B cell (primary cell): ENCODE measurements around the gene ZRANB1. TPM values are rescaled to one million over a fixed set of nuclear protein-coding genes. Genes with fewer than 3 reads are reported as not detected.

Source experiments
- ATAC-seq: fragments of 200-7000 bp; cut with Tn5 transposase; one replicate; pipeline ENCODE4 v1.10.0; 2021; ENCODE audit warnings: low read depth, mild to moderate bottlenecking, moderate number of reproducible peaks, moderate library complexity
- CTCF ChIA-PET: fragments of 350-600 bp; sonication (Branson Sonifier 250); formaldehyde crosslinking; loops from one replicate; lab custom pipeline; 2021; ENCODE audit warnings: antibody characterized with exemption, inconsistent platforms; lab: Charles Lee
- POLR2A ChIA-PET: fragments of 350-600 bp; sonication (Branson Sonifier 250); formaldehyde crosslinking; loops from one replicate; lab custom pipeline; 2021; ENCODE audit warnings: antibody characterized with exemption; lab: Charles Lee
- DNase-seq: peaks from one replicate; pipeline ENCODE4 v3.0.0; 2013
- H2AFZ ChIP-seq: 2 replicates; pipeline ENCODE4 v1.6.1; 2012; ENCODE audit warnings: mild to moderate bottlenecking, low read depth, low read length; ENCODE audit not compliant: insufficient read depth, poor library complexity, severe bottlenecking
- H3K27ac ChIP-seq, 2 donors: 1 replicate in 1 of 2; 2 replicates in 1 of 2; pipeline ENCODE4 v1.5.1; 2012 to 2013; ENCODE audit warnings: low read length in 2 of 2, mild to moderate bottlenecking in 2 of 2, moderate library complexity in 1 of 2
- H3K27me3 ChIP-seq, 4 experiments: fragments of 200-600 bp in 1 of 4; sonication (generic) in 1 of 4; replicated peaks in 1 of 4; 1 replicate in 2 of 4; 2 replicates in 2 of 4; pipeline versions ENCODE4 v1.6.1 to v1.7.0; 2013 to 2016; ENCODE audit warnings: low read length in 3 of 4, mild to moderate bottlenecking in 2 of 4, mixed read lengths in 1 of 4, moderate library complexity in 1 of 4; ENCODE audit not compliant: insufficient read depth in 4 of 4, control insufficient read depth in 3 of 4; ENCODE audit errors: control extremely low read depth in 1 of 4
- H3K36me3 ChIP-seq, 2 experiments: replicated peaks in 1 of 2; 1 replicate in 1 of 2; 2 replicates in 1 of 2; pipeline versions ENCODE4 v1.6.1 to v1.7.1; 2013; ENCODE audit warnings: low read length in 1 of 2; ENCODE audit not compliant: insufficient read depth in 2 of 2, control insufficient read depth in 1 of 2; ENCODE audit errors: control extremely low read depth in 1 of 2, extremely low read depth in 1 of 2
- H3K4me1 ChIP-seq, 2 donors: fragments of 200-600 bp in 1 of 2; sonication (generic) in 1 of 2; 1 replicate in 1 of 2; 2 replicates in 1 of 2; pipeline versions ENCODE4 v1.5.1 to v1.6.1; 2013 to 2017; ENCODE audit warnings: low read length in 2 of 2; ENCODE audit not compliant: control insufficient read depth in 2 of 2, insufficient read depth in 2 of 2
- H3K4me2 ChIP-seq: replicated peaks from 2 replicates; pipeline ENCODE3; 2012; ENCODE audit warnings: mild to moderate bottlenecking, low read depth, low read length; ENCODE audit not compliant: poor library complexity, severe bottlenecking
- H3K4me3 ChIP-seq, 5 experiments: fragments of 200-600 bp in 1 of 5; sonication (generic) in 1 of 5; 1 replicate in 3 of 5; 2 replicates in 2 of 5; pipeline versions ENCODE4 v1.5.1 to v1.7.0; 2011 to 2016; ENCODE audit warnings: low read length in 4 of 5, mild to moderate bottlenecking in 4 of 5, low read depth in 2 of 5, control low read depth in 1 of 5, moderate library complexity in 1 of 5; ENCODE audit not compliant: insufficient read depth in 1 of 5; ENCODE audit errors: control extremely low read depth in 1 of 5, extremely low read depth in 1 of 5
- H3K79me2 ChIP-seq: fragments of 200-600 bp; sonication (generic); one replicate; pipeline ENCODE4 v1.6.0; 2016; ENCODE audit warnings: low read length; ENCODE audit not compliant: control insufficient read depth, insufficient read depth
- H3K9ac ChIP-seq: fragments of 200-600 bp; sonication (generic); 2 replicates; pipeline ENCODE4 v1.6.1; 2017; ENCODE audit warnings: mild to moderate bottlenecking, low read length, moderate library complexity
- H3K9me3 ChIP-seq, 3 donors: one replicate each; pipeline versions ENCODE4 v1.6.1 to v1.7.1; 2013; ENCODE audit warnings: low read length in 2 of 3; ENCODE audit not compliant: control insufficient read depth in 2 of 3, insufficient read depth in 1 of 3; ENCODE audit errors: control extremely low read depth in 1 of 3
- H4K20me1 ChIP-seq: 2 replicates; pipeline ENCODE4 v1.6.0; 2012; ENCODE audit warnings: mild to moderate bottlenecking, low read length; ENCODE audit not compliant: insufficient read depth, control insufficient read depth, poor library complexity, severe bottlenecking
- H3K27ac Mint-ChIP-seq: one replicate; pipeline ENCODE4 v1.8.0; 2021; ENCODE audit warnings: mixed read lengths
- H3K27me3 Mint-ChIP-seq: one replicate; pipeline ENCODE4 v1.8.0; 2021; ENCODE audit warnings: mixed read lengths
- H3K4me1 Mint-ChIP-seq: one replicate; pipeline ENCODE4 v1.8.0; 2021; ENCODE audit warnings: mixed read lengths
- H3K4me3 Mint-ChIP-seq: one replicate; pipeline ENCODE4 v1.8.0; 2021; ENCODE audit warnings: mixed read lengths
- H3K9me3 Mint-ChIP-seq: one replicate; pipeline ENCODE4 v1.8.0; 2022; ENCODE audit warnings: mixed read lengths; ENCODE audit not compliant: insufficient read depth
- EZH2 ChIP-seq: IDR thresholded peaks from 2 replicates; pipeline ENCODE4 v1.6.1; 2012; ENCODE audit warnings: borderline replicate concordance, low read depth, mild to moderate bottlenecking, moderate library complexity, low read length; ENCODE audit not compliant: insufficient read depth, poor library complexity, severe bottlenecking
- WGBS: methylation state at CpG from one replicate; pipeline ENCODE4 v1.1.5; 2013; ENCODE audit warnings: missing lambda C conversion rate; ENCODE audit not compliant: insufficient coverage; 5-methylcytosine and 5-hydroxymethylcytosine counted together
- intact Hi-C: fragments of 100-400 bp; cut with micrococcal nuclease; formaldehyde crosslinking; loops from one replicate; pipeline ENCODE4 v1.10.0; 2022
- polyA plus RNA-seq: library from polyadenylated mRNA; depleted of rRNA; stranded (reverse); fragments of >200 nt; gene quantifications from 2 replicates; pipeline ENCODE4 v1.2.3, GENCODE V29; 2012
- total RNA-seq, 2 donors: library from RNA; stranded (reverse); fragments of 120-200 nt in 1 of 2; gene quantifications; 1 replicate in 1 of 2; 2 replicates in 1 of 2; pipeline versions ENCODE4 v1.2.3 to v1.2.4, GENCODE V29; 2013 to 2022
- TF ChIP-seq, protein P1 (sequence below): fragments of 200-600 bp; IDR thresholded peaks from one replicate; pipeline ENCODE4 v1.8.0; 2022; ENCODE audit warnings: antibody characterized with exemption, mild to moderate bottlenecking

Gene ZRANB1
- total and polyA plus RNA-seq, 2 donors (not counting 1 experiment from before 2014, with no cell fraction given): 6.5 to 28.0 TPM

DNA sequence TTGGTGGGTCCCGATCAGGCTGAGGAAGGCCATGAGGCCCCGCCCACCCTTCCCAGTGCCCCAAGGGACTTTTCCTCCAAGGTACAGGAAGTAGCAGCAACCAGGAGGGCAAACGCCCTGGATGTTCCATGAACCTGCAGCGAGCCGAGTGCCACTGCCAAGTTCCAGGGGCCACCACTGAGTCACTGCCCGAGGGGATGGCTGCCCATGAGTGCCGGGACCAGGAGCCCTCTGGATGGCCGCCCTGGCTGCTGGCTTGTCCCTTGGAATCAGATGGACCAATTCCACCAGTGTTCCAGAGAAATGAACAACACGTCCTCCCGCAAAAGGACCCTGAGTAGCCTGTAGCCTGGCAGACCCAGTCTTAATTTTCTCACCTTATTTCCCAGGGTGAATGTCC, 74.2 kb downstream of the ZRANB1 start:
- peaks cover 0 to 14% (median 1%) of the 10 kb centered on the region in 3 donors for H3K9me3 ChIP-seq
- no peak overlapping the region for H3K27ac Mint-ChIP-seq
- H3K79me2 ChIP-seq: no peaks in the 10 kb centered on the region
- no peak overlapping the region for H3K4me2 ChIP-seq
- no peak overlapping the region for H3K27ac ChIP-seq
- H3K4me3 Mint-ChIP-seq: no peak overlapping the region
- H4K20me1 ChIP-seq: no peaks in the 10 kb centered on the region
- CTCF ChIA-PET: no interaction called here
- no peak overlapping the region for H3K4me3 ChIP-seq
- no peaks in the 10 kb centered on the region for H3K4me1 Mint-ChIP-seq
- H3K9me3 Mint-ChIP-seq: peaks cover 4% of the 10 kb centered on the region
- no peak for TF ChIP-seq EZH2
- TF ChIP-seq, protein P1, sequence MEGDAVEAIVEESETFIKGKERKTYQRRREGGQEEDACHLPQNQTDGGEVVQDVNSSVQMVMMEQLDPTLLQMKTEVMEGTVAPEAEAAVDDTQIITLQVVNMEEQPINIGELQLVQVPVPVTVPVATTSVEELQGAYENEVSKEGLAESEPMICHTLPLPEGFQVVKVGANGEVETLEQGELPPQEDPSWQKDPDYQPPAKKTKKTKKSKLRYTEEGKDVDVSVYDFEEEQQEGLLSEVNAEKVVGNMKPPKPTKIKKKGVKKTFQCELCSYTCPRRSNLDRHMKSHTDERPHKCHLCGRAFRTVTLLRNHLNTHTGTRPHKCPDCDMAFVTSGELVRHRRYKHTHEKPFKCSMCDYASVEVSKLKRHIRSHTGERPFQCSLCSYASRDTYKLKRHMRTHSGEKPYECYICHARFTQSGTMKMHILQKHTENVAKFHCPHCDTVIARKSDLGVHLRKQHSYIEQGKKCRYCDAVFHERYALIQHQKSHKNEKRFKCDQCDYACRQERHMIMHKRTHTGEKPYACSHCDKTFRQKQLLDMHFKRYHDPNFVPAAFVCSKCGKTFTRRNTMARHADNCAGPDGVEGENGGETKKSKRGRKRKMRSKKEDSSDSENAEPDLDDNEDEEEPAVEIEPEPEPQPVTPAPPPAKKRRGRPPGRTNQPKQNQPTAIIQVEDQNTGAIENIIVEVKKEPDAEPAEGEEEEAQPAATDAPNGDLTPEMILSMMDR: no peak
- 95% methylated on average over 10 of the region's 10 CpGs for WGBS
- intact Hi-C loops: no loop called here
- H3K27me3 ChIP-seq: peaks cover 0 to 3% (median 0%) of the 10 kb centered on the region in 4 experiments
- POLR2A ChIA-PET: no interaction called here
- ATAC-seq: no peak
- no peak overlapping the region for H2AFZ ChIP-seq
- H3K9ac ChIP-seq: no peak overlapping the region
- H3K36me3 ChIP-seq: no peaks in the 10 kb centered on the region
- no peaks in the 10 kb centered on the region for H3K4me1 ChIP-seq
- DNase-seq: no peak
- peaks cover 24% of the 10 kb centered on the region for H3K27me3 Mint-ChIP-seq

DNA sequence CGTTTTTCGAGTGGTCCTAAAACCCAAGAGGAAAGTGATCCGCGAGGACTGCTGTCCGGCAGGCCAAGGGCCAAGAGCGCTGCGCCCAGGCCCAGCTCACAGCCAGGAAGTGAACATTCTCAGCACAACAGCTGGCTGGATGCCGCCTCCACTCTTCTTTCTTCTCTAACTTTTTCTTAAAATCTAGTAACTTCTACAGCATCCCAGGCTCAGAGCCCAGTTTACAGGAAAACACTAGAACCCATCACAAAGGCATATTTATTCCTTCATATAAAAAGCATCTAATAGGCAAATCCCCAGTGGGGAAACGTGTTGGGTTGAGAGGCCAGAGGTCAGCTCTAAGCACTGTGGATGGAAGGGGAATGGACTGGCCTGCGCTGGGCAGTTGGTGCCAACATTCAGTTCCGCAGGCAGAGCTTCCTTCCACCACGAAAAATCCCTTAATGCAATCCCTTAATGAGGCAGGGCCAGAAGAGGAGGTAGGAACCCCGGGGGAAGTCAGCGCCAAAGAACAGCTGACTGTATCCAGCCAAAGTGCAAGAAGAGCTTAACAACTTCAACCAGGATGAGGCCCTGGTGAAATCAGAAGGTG, 74.8 kb downstream of the ZRANB1 start:
- Histone ChIP-seq H3K4me2 (no peak overlapping the region), H4K20me1 (no peaks in the 10 kb centered on the region), H3K79me2 (no peaks in the 10 kb centered on the region), H2AFZ (no peak overlapping the region), H3K9me3 (peaks cover 0 to 14% (median 1%) of the 10 kb centered on the region in 3 donors), H3K9ac (no peak overlapping the region), H3K4me3 (no peak overlapping the region), H3K36me3 (no peaks in the 10 kb centered on the region), H3K4me1 (no peaks in the 10 kb centered on the region), H3K27ac (no peak overlapping the region), H3K27me3 (peaks cover 0 to 3% (median 0%) of the 10 kb centered on the region in 4 experiments)
- peaks cover 4% of the 10 kb centered on the region for H3K9me3 Mint-ChIP-seq
- intact Hi-C loops: no loop called here
- WGBS: 86% methylated on average over 11 of the region's 14 CpGs
- H3K4me3 Mint-ChIP-seq: no peak overlapping the region
- H3K4me1 Mint-ChIP-seq: no peaks in the 10 kb centered on the region
- CTCF ChIA-PET: no interaction called here
- POLR2A ChIA-PET: no interaction called here
- no peak overlapping the region for H3K27ac Mint-ChIP-seq
- DNase-seq: no peak
- ATAC-seq: no peak
- peaks cover 24% of the 10 kb centered on the region for H3K27me3 Mint-ChIP-seq
- TF ChIP-seq, protein P1: no peak
- TF ChIP-seq EZH2: no peak
